ENCODE results near the gene PAX8.

DNA sequence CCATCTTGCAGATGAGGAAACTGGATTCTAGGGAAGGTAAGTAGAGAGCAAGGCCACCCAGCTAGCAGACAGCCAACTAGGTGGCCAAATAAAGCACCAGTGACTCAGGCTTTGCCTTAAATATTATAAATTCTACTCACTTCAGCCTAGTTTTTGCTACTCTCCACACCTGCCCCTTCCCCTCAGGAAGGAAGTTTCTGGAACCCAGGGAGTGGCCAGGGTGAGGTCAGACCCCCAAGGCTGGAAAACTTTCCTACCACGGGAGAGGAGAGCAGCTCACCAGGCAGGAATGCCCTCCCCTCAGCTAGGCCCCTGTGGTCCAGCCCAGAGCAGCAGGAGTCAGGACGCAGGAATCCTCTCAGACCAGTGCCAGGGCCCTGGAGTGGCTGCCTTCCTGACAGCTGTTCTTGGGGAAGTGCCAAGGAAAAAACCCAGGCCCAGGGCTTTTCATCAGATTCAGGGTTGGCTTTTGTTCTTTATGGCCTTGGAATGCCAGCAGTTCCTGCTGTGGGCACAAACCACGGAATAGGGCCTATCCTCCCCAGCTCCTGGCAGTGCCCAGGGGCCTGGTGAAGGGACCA, 5.1 kb upstream of the PAX8 start:
- TF ChIP-seq EZH2 (IDR thresholded peaks at IDR 0.05; ENCODE audit: borderline replicate concordance, insufficient read depth, low read depth, low read length, poor library complexity, severe bottlenecking) (no peak), CTCF (IDR thresholded peaks at IDR 0.05) (no peak)
